HG03469 (cell line): ENCODE data around the gene BDH1.
"Not testable (repeated sequence)": the region's sequence is repeated elsewhere in the genome, so short reads cannot be mapped to it uniquely, and the experiment has no call there.

Source experiments
- ATAC-seq: cut with Tn5 transposase; IDR thresholded peaks from one replicate; pipeline ENCODE4 v1.9.1; 2021; ENCODE audit warnings: mild to moderate bottlenecking, moderate library complexity, moderate number of reproducible peaks; ENCODE audit not compliant: unreplicated experiment

Gene BDH1

GRCh38 chr3:197490098-197491058, 65.4 kb downstream of the BDH1 start:
- ATAC-seq: no peak

DNA sequence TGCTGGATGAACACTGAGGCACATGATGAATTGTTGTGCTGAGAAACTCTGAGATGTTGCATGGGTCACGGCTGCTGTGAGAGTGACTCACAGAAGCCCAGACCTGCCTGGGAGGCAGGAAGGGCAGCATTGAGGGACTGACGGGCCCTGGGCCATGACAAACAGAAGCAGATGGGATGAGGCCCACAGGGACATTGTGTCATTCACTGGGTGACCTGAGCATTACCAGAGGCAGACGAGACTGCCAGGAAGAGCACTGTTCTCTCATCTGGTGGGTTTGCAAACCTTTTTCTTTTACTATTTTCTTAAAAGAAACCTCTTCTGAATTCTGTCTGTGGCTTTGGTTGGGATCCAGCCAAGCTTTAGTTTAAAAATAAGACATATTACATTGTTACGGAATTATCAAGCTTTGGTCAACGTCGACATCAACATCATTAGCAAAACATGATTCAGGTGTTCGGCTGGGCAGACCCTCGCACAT, 67.8 kb downstream of the BDH1 start:
- no peak for ATAC-seq

- no peak for ATAC-seq
These were observed 68.9 kb downstream of the BDH1 start for GRCh38 chr3:197486861-197487260.

DNA sequence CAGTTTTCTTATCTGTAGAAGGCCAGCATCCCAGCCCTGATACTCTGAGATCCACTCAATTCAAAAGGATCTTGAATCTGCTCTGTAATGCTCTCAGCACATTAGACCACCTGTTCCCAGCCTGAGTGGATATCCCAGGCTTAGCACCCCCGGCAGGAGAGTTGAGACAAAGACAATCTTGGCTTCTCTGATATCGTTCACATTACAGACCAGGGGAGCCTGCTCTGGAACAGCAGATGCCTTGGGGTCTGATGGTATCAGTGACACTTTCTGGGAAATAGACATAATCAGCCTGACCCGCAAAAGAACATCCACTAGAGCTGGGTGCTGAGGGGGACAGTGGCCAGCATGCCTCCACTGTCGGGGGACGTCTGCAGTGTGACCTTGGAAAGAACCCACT, 70.6 kb downstream of the BDH1 start:
- no peak for ATAC-seq

GRCh38 chr3:197484204-197484901, 71.4 kb downstream of the BDH1 start:
- ATAC-seq: no peak

DNA sequence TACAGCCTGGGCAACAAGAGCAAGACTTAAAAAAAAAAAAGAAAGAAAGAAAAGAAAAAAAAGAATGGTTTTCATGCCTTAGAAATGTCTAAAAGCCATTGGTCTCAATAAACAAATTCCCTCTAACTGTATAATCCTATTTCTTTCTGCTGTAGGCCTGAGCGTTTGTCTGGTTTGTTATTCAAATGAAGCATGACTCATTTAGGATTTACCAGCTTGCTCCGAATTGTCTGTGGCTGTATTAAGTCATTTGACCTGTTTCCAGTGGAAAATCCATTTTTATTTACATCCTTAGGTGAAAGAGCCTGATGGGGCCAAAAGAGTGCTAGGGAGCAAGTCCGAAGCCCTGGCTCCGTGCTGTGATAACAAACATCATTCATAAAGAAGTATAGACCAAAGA, 73.8 kb downstream of the BDH1 start:
- ATAC-seq: no peak

DNA sequence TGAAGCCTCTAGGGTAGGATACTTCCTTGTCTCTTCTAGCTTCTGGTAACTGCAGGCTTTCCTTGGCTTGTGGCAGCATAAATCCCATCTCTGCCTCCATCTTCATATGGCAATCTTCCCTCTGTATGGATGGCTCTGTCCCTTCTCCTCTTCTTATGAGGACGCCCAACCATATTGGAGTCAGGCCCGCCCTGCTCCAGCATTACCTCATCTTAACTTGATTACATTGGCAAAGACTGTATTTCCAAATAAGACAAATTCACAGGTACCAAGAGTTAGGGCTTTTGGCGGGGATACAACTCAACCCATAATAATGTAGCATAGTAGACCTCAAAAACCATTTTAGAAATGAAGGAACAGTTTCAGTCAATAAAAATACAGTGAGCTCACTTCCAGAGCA, 75.4 kb downstream of the BDH1 start:
- no peak for ATAC-seq

DNA sequence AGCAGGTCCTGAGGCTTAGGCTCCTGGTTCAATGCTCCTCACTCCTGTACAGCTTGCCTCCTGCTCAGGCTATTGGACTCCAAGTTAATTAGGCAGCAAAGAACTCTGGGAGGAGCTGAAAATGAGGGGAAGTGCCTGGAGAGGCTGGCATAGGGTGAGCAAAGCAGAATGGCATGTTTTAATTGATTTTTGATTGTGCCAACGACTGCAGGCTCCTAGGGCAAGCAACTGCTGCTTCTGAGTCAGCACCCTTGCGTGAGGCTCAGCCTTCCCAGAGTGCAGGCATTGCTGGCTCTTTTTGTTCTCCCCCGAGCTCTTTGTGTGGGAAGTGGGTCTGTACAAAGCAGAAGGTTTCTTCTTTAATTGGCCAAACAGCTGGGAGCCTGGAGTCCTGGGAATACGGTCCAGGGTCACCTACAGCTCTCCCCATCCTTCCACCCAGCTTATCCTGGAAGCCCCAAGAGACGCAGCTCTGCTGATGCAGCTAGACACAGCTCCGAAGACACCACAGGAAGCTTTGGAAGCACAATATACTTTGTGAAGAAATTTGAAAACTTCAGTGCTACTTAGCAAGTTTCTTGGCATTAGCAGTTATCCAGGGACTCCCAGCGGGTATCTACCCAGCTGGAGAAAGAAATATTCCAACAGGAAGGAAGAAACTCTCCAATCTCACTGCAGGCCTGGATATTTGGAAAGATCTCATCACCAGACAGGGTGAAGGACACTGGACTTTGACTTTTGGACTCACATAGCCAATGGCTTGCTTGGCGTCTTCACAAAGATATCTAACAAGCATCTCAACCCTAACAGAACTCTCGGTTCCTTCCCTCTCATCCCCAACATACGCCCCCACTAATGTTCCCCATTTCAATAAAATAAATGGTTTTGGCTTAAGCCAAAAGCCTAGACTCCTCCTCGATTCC, 76.8 kb downstream of the BDH1 start:
- ATAC-seq: no peak

GRCh38 chr3:197477816-197478215, 78.0 kb downstream of the BDH1 start:
- ATAC-seq: not testable (repeated sequence)

DNA sequence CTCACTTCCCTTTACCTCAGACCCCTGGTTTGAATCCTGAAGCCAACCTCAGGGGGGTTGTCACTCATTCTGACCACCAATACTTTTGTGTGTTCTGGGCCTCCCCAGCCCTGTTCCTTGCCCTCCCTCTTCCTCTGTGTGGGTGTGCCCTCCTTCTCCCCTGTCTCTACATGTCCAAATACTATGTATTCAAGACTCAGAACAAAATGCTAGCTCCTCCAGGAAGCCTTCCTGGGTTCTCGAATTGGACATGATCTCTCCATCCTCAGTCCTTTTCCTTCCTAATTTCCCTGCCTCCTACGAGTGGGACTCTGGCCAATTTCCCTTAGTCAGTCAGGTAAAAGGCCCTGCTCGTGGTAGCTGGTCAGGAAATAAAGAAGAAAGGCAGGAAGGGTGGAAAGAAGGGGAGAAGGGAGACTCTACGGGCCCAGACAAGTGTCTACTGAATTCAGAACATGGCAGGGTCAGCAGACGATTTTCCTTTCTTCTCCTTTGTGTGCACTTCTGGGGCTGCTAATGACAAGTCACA, 79.7 kb downstream of the BDH1 start:
- ATAC-seq: no peak

DNA sequence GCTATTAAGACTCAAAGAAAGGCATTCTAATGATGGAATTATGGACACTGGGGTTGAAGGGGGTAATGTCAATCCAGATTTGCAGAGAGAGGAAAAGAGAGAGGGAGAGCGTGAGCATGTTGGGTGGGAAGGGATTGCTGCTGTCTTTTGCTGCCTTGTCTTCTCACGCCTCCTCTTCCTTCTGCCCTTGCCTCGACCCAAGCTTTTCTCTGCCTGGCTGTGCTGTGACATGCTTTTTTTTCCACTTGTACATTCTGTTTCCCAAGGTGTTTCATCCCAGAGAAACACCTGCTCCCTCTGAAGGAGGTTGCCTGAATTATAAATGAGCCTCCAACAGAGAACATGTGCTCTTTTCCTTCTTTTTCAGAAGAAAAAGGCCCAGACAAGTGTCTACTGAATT, 80.3 kb downstream of the BDH1 start:
- no peak for ATAC-seq

GRCh38 chr3:197472151-197472550, 83.6 kb downstream of the BDH1 start:
- ATAC-seq: no peak

GRCh38 chr3:197471221-197472010, 84.4 kb downstream of the BDH1 start:
- no peak for ATAC-seq

- ATAC-seq: no peak
These were observed 86.8 kb downstream of the BDH1 start for GRCh38 chr3:197468866-197469382.

GRCh38 chr3:197468167-197468566, 87.6 kb downstream of the BDH1 start:
- no peak for ATAC-seq

GRCh38 chr3:197466586-197467399, 89.0 kb downstream of the BDH1 start:
- ATAC-seq: no peak

DNA sequence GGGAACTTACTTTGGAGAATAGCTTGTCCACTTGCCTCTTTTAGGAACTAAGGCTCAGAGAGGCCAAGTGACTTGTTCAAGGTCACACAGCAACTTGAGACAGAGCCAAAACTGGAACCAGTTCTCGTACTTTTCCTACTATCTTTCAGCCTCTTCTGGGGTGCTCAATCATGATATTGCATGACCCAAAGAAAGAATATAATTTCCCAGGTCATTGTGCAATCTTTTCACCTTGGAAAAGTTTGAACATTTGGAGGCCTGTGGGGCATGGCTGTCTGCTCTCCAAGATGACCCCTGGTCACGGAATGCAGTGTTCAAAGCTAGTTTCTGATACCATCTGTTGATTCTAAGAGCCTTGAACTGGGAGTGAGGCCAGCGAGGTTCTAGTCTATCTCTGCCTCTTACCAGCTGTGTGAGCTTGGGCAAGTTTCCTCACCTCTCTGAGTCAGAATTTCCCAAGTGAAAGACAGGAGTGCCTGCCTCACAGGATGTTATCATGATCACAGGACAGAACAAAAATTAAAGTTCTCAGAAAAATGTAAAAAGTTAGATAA, 89.7 kb downstream of the BDH1 start:
- no peak for ATAC-seq

DNA sequence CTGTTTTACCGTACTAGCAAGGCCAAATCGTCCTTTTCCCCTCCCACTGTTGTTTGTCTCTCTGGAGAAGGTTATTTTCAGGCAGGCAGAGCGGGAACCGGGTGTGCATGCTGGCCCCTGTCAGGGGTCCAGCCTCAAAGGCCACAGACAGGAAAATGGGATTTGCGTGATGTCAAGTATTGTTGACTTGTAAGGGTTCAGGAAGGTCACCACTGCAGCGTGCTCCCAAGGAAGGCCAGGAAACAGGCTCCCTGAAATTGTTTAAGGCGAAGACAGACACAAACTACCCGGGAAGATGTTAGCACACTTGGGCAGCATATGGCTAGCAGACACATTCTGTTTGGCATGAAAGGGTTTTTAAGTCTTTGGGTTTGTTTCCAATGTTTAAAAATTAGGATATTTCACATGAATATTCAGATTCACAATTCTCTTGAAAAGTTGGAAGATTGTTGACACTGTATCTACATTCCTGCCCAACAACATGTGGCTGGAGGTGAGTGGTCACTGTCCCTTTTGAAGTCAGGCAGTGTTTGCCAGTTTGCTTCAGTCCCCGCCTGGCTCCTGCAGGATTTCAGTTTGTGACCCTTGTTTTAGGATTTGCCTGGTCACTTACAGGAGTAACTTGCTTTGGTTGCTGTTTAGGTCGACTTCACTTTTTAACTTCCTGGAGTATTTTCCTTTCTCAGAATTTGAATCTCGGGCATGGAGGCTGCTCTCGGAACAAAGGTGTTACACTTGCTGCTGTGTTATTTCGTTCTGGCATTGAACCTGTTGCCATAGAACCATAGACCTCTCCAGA, 90.4 kb downstream of the BDH1 start:
- no peak for ATAC-seq
